H9 (cell line): Measurements from ENCODE around the gene ARL4C. TPM values are rescaled to one million over a fixed set of nuclear protein-coding genes. Genes with fewer than 3 reads are reported as not detected.

ENCODE experiments used
- DNase-seq: peaks from one replicate; pipeline ENCODE4 v3.0.0-alpha.2; 2017
- H2AFZ ChIP-seq: one replicate; pipeline ENCODE4 v1.6.1; 2013; ENCODE audit warnings: mild to moderate bottlenecking, low read length, control low read depth, moderate library complexity
- H2AK5ac ChIP-seq: 2 replicates; pipeline ENCODE4 v1.6.1; 2013; ENCODE audit warnings: low read length, control low read depth, mixed read lengths; ENCODE audit not compliant: insufficient read length
- H2BK120ac ChIP-seq: one replicate; pipeline ENCODE4 v1.6.1; 2013; ENCODE audit warnings: low read depth, mild to moderate bottlenecking, low read length, control low read depth, inconsistent platforms; ENCODE audit not compliant: poor library complexity, severe bottlenecking
- H2BK12ac ChIP-seq: 2 replicates; pipeline ENCODE4 v1.6.1; 2013; ENCODE audit warnings: low read length, control low read depth, mixed read lengths, low read depth; ENCODE audit not compliant: insufficient read length
- H2BK15ac ChIP-seq: 2 replicates; pipeline ENCODE4 v1.6.1; 2013; ENCODE audit warnings: low read depth, low read length, control low read depth
- H2BK20ac ChIP-seq: one replicate; pipeline ENCODE4 v1.6.1; 2013; ENCODE audit warnings: low read depth, mild to moderate bottlenecking, low read length, control low read depth, inconsistent platforms; ENCODE audit not compliant: poor library complexity, severe bottlenecking
- H2BK5ac ChIP-seq: 2 replicates; pipeline ENCODE4 v1.6.1; 2013; ENCODE audit warnings: low read length, control low read depth, mixed read lengths; ENCODE audit not compliant: insufficient read length
- H3K14ac ChIP-seq: 2 replicates; pipeline ENCODE4 v1.6.1; 2013; ENCODE audit warnings: low read length, control low read depth; ENCODE audit not compliant: insufficient read depth
- H3K18ac ChIP-seq: 2 replicates; pipeline ENCODE4 v1.6.1; 2013; ENCODE audit warnings: low read depth, mild to moderate bottlenecking, mixed read lengths, low read length, control low read depth; ENCODE audit not compliant: insufficient read length
- H3K23ac ChIP-seq: 2 replicates; pipeline ENCODE4 v1.6.1; 2013; ENCODE audit warnings: low read length, control low read depth, mixed read lengths, low read depth; ENCODE audit not compliant: insufficient read length
- H3K23me2 ChIP-seq: 2 replicates; pipeline ENCODE4 v1.6.1; 2013; ENCODE audit warnings: low read depth, mild to moderate bottlenecking, mixed read lengths, low read length, control low read depth; ENCODE audit not compliant: insufficient read length, poor library complexity, severe bottlenecking
- H3K27ac ChIP-seq: 2 replicates; pipeline ENCODE4 v1.5.1; 2013; ENCODE audit warnings: low read length, control low read depth, mixed read lengths, low read depth; ENCODE audit not compliant: insufficient read length
- H3K27me3 ChIP-seq: 2 replicates; pipeline ENCODE4 v1.6.1; 2013; ENCODE audit warnings: low read length, control low read depth, inconsistent platforms; ENCODE audit not compliant: insufficient read depth
- H3K4ac ChIP-seq: 2 replicates; pipeline ENCODE4 v1.6.1; 2013; ENCODE audit warnings: low read depth, mild to moderate bottlenecking, control low read depth, inconsistent platforms, low read length, moderate library complexity
- H3K4me1 ChIP-seq: 2 replicates; pipeline ENCODE4 v1.6.1; 2013; ENCODE audit warnings: low read length, control low read depth, inconsistent platforms; ENCODE audit not compliant: insufficient read depth
- H3K4me2 ChIP-seq: 2 replicates; pipeline ENCODE4 v1.6.1; 2013; ENCODE audit warnings: low read length, control low read depth, mixed read lengths; ENCODE audit not compliant: insufficient read length, insufficient read depth
- H3K56ac ChIP-seq: 2 replicates; pipeline ENCODE4 v1.6.1; 2013; ENCODE audit warnings: low read depth, mild to moderate bottlenecking, mixed read lengths, low read length, control low read depth; ENCODE audit not compliant: insufficient read length
- H3K79me1 ChIP-seq: 2 replicates; pipeline ENCODE4 v1.6.1; 2013; ENCODE audit warnings: low read depth, mild to moderate bottlenecking, moderate library complexity, low read length, control low read depth, inconsistent platforms; ENCODE audit not compliant: insufficient read depth, poor library complexity, severe bottlenecking
- H3K79me2 ChIP-seq: 2 replicates; pipeline ENCODE4 v1.6.1; 2013; ENCODE audit warnings: low read length, control low read depth, inconsistent platforms; ENCODE audit not compliant: insufficient read depth
- H3K9ac ChIP-seq: 2 replicates; pipeline ENCODE4 v1.6.1; 2013; ENCODE audit warnings: low read length, control low read depth, mixed read lengths; ENCODE audit not compliant: insufficient read length; ENCODE audit errors: extremely low read depth
- H3K9me3 ChIP-seq: one replicate; pipeline ENCODE4 v1.6.1; 2013; ENCODE audit warnings: low read depth, low read length, inconsistent platforms; ENCODE audit not compliant: control insufficient read depth
- H3T11ph ChIP-seq: one replicate; pipeline ENCODE4 v1.6.1; 2013; ENCODE audit warnings: mild to moderate bottlenecking, low read length, control low read depth, inconsistent platforms
- H4K20me1 ChIP-seq: one replicate; pipeline ENCODE4 v1.6.1; 2013; ENCODE audit not compliant: control insufficient read depth, insufficient read length, insufficient read depth
- H4K5ac ChIP-seq: 2 replicates; pipeline ENCODE4 v1.6.1; 2013; ENCODE audit warnings: low read depth, mild to moderate bottlenecking, mixed read lengths, low read length, control low read depth; ENCODE audit not compliant: insufficient read length
- H4K8ac ChIP-seq: replicated peaks from 2 replicates; pipeline ENCODE4 v1.6.1; 2013; ENCODE audit warnings: low read length, control low read depth, mixed read lengths, low read depth; ENCODE audit not compliant: insufficient read length
- H4K91ac ChIP-seq: 2 replicates; pipeline ENCODE4 v1.6.1; 2013; ENCODE audit warnings: low read depth, mild to moderate bottlenecking, moderate library complexity, mixed read lengths, low read length, control low read depth; ENCODE audit not compliant: insufficient read length
- H3K27ac Mint-ChIP-seq, 3 experiments: 2 replicates in 2 of 3; 3 replicates in 1 of 3; pipeline ENCODE4 v1.8.0; 2020 to 2021; ENCODE audit warnings: mixed read lengths in 3 of 3, mild to moderate bottlenecking in 1 of 3, moderate library complexity in 1 of 3
- H3K27me3 Mint-ChIP-seq: 2 replicates; pipeline ENCODE4 v1.8.0; 2021; ENCODE audit warnings: low read depth, mild to moderate bottlenecking, moderate library complexity, mixed read lengths
- H3K36me3 Mint-ChIP-seq, 3 experiments: 2 replicates in 2 of 3; 3 replicates in 1 of 3; pipeline ENCODE4 v1.8.0; 2020 to 2021; ENCODE audit warnings: low read depth in 3 of 3, mixed read lengths in 3 of 3; ENCODE audit not compliant: insufficient read depth in 1 of 3
- H3K4me1 Mint-ChIP-seq, 2 experiments: 2 replicates each; pipeline ENCODE4 v1.8.0; 2020; ENCODE audit warnings: mixed read lengths in 2 of 2
- H3K4me3 Mint-ChIP-seq, 2 experiments: 2 replicates in 1 of 2; 3 replicates in 1 of 2; pipeline ENCODE4 v1.8.0; 2020 to 2021; ENCODE audit warnings: mild to moderate bottlenecking in 2 of 2, mixed read lengths in 2 of 2, moderate library complexity in 1 of 2
- H3K9me3 Mint-ChIP-seq, 2 experiments: 2 replicates in 1 of 2; 3 replicates in 1 of 2; pipeline ENCODE4 v1.8.0; 2020; ENCODE audit warnings: mild to moderate bottlenecking in 2 of 2, mixed read lengths in 2 of 2, moderate library complexity in 1 of 2
- CTCF ChIP-seq: fragments of 200-600 bp; sonication (generic); conservative IDR thresholded peaks from 3 replicates; pipeline ENCODE4 v1.8.0; 2021; ENCODE audit warnings: antibody characterized with exemption, mild to moderate bottlenecking
- WGBS: extraction: QIAGEN DNeasy Blood & Tissue Kit; methylation state at CpG from one replicate; pipeline ENCODE4 v1.1.7; 2013; ENCODE audit warnings: missing lambda C conversion rate, low lambda C conversion rate, mixed read lengths; ENCODE audit not compliant: insufficient read length; ENCODE audit errors: extremely low coverage; 5-methylcytosine and 5-hydroxymethylcytosine counted together
- total RNA-seq: library from RNA; stranded (reverse); gene quantifications from 2 replicates; pipeline ENCODE4 v1.2.1, GENCODE V29; 2021

The ARL4C gene
- total RNA-seq, 1 experiment from 2014 or later = 12.0 TPM

GRCh38 chr2:234451242-234451641 is 45.6 kb downstream of the ARL4C start:
- H2AFZ ChIP-seq = no peak overlapping the region
- peaks cover 61 to 70% of the 10 kb centered on the region in 2 experiments for H3K4me1 Mint-ChIP-seq

More at GRCh38 chr2:234451242-234451641, 45.6 kb downstream of the ARL4C start:
- Histone ChIP-seq H3T11ph (no peak overlapping the region), H3K9me3 (no peaks in the 10 kb centered on the region), H3K14ac (no peak overlapping the region), H2BK5ac (no peak overlapping the region), H3K23ac (no peak overlapping the region), H2AK5ac (no peak overlapping the region), H4K91ac (no peak overlapping the region), H2BK20ac (no peak overlapping the region), H3K4ac (no peak overlapping the region), H3K4me2 (no peak overlapping the region), H4K8ac (no peak overlapping the region), H4K20me1 (no peaks in the 10 kb centered on the region), H3K27ac (no peak overlapping the region), H3K23me2 (no peaks in the 10 kb centered on the region), H3K56ac (no peak overlapping the region), H3K9ac (no peak overlapping the region), H3K79me2 (no peaks in the 10 kb centered on the region; the same call in 1 of the 2 replicates), H4K5ac (no peak overlapping the region), H2BK120ac (no peak overlapping the region), H2BK15ac (no peak overlapping the region), H3K27me3 (no peaks in the 10 kb centered on the region; the same call in 1 of the 2 replicates), H3K4me1 (peaks cover 6% of the 10 kb centered on the region; the same call in 1 of the 2 replicates), H2BK12ac (no peak overlapping the region), H3K18ac (no peak overlapping the region), H3K79me1 (no peaks in the 10 kb centered on the region)
- no peak for TF ChIP-seq CTCF
- DNase-seq = no peak
- no CpG with 5 or more reads among the region's 2 CpGs for WGBS
- peaks cover 0 to 4% of the 10 kb centered on the region in 2 experiments; a peak in 1 of 5 replicates for H3K9me3 Mint-ChIP-seq
- H3K27me3 Mint-ChIP-seq = peaks cover 18% of the 10 kb centered on the region
- no peak overlapping the region for H3K4me3 Mint-ChIP-seq
- peaks cover 0 to 2% (median 0%) of the 10 kb centered on the region in 3 experiments; a peak in 2 of 7 replicates for H3K36me3 Mint-ChIP-seq
- no peak overlapping the region for H3K27ac Mint-ChIP-seq
